ENCODE measurements around the gene GABARAPL2.

- no peak for TF ChIP-seq POLR2A (IDR thresholded peaks at IDR 0.05)
- TF ChIP-seq CTCF (IDR thresholded peaks at IDR 0.05) = no peak
Observed at GRCh38 chr16:75529056-75529905, 36.9 kb upstream of the GABARAPL2 start.

Measured in stomach (tissue), 4 donors.